Measurements from ENCODE around the gene GPR26. TPM values are rescaled to one million over a fixed set of nuclear protein-coding genes. Genes with fewer than 3 reads are reported as not detected.

GPR26 gene
- total and polyA plus RNA-seq, 2 of the 4 experiments (the other 2 are of a cell fraction) = not detected

- H4K5ac ChIP-seq (ENCODE audit: low read depth, low read length) = no peak overlapping the region
- dilution Hi-C loops (cut with HindIII; ENCODE audit: low sequenced_read_pairs, unreplicated experiment) = no loop called here
- CTCF ChIA-PET = no interaction called here
Measured at GRCh38 chr10:123645016-123645415, 21.1 kb upstream of the GPR26 start.

More at GRCh38 chr10:123645016-123645415, 21.1 kb upstream of the GPR26 start:
- intact Hi-C loops (cut with micrococcal nuclease) (no loop called here), in situ Hi-C loops (cut with MboI; ENCODE audit: low sequenced_read_pairs) (no loop called here)
- no peak overlapping the region for H3K14ac ChIP-seq (replicated peaks; ENCODE audit: low read depth, low read length)
- no peak overlapping the region for H3K18ac ChIP-seq (ENCODE audit: low read depth, low read length)
- no peak overlapping the region for H2AFZ ChIP-seq (replicated peaks; ENCODE audit: low read length, poor library complexity)
- BruUV-seq (replicated peaks) = no TSS peak
- no peak overlapping the region for H3K23ac ChIP-seq (ENCODE audit: low read depth, low read length)
- no peak overlapping the region for H3K4ac ChIP-seq (ENCODE audit: low read depth, low read length)
- peaks cover 32% of the 10 kb centered on the region for H3K9me3 ChIP-seq (ENCODE audit: control insufficient read depth, insufficient read depth, low read length)
- H3K36me3 ChIP-seq (ENCODE audit: control insufficient read depth, insufficient read depth, low read length) = no peaks in the 10 kb centered on the region
- H2BK5ac ChIP-seq (ENCODE audit: low read depth, low read length, poor library complexity, severe bottlenecking) = no peak overlapping the region
- no peaks in the 10 kb centered on the region for H3K4me1 ChIP-seq (ENCODE audit: control insufficient read depth, insufficient read depth, low read length)
- no peak overlapping the region for H3K9ac ChIP-seq (ENCODE audit: low read depth, low read length)
- no peaks in the 10 kb centered on the region for H3K27me3 ChIP-seq (ENCODE audit: control insufficient read depth, insufficient read depth, low read length)
- H3K4me3 ChIP-seq (ENCODE audit: insufficient read depth, low read depth, low read length) = no peak overlapping the region
- no peaks in the 10 kb centered on the region for H3K79me1 ChIP-seq (ENCODE audit: low read depth in 1 of 2, low read length in 2 of 2)
- TF ChIP-seq RFX5 (IDR thresholded peaks at IDR 0.05; ENCODE audit: low read depth, low read length) (no peak), POLR2A (IDR thresholded peaks at IDR 0.05; ENCODE audit: low read depth, low read length) (no peak), SMC3 (IDR thresholded peaks at IDR 0.05; ENCODE audit: low read depth, low read length) (no peak), RCOR1 (IDR thresholded peaks at IDR 0.05; ENCODE audit: insufficient replicate concordance, low read length) (no peak), NFE2L2 (IDR thresholded peaks at IDR 0.05; ENCODE audit: low read depth, low read length) (no peak), ELK1 (IDR thresholded peaks at IDR 0.05; ENCODE audit: borderline replicate concordance, low read depth, low read length) (no peak), CTCF (conservative IDR thresholded peaks at IDR 0.05; ENCODE audit: low read depth, low read length) (no peak), RAD21 (IDR thresholded peaks at IDR 0.05; ENCODE audit: low read length) (no peak), CHD1 (IDR thresholded peaks at IDR 0.05; ENCODE audit: low read depth, low read length) (no peak), CEBPB (IDR thresholded peaks at IDR 0.05; ENCODE audit: low read depth, low read length) (no peak), BHLHE40 (IDR thresholded peaks at IDR 0.05; ENCODE audit: low read depth, low read length) (no peak), MAZ (IDR thresholded peaks at IDR 0.05; ENCODE audit: borderline replicate concordance, low read depth, low read length) (no peak), MXI1 (IDR thresholded peaks at IDR 0.05; ENCODE audit: borderline replicate concordance, low read depth, low read length) (no peak)
- H4K91ac ChIP-seq (ENCODE audit: insufficient read depth, low read depth, low read length) = no peak overlapping the region
- POLR2A ChIA-PET (ENCODE audit: unreplicated experiment) = no interaction called here
- H4K8ac ChIP-seq (ENCODE audit: low read depth in 2 of 2, low read length in 2 of 2) = no peak overlapping the region
- no peak overlapping the region for H2AK9ac ChIP-seq (replicated peaks; ENCODE audit: low read depth, low read length, poor library complexity)
- no peaks in the 10 kb centered on the region for H4K20me1 ChIP-seq (ENCODE audit: insufficient read depth, low read length)
- no peak overlapping the region for H3K4me2 ChIP-seq (ENCODE audit: low read depth, low read length)
- ATAC-seq (ENCODE audit: low read depth) (no peak), DNase-seq (no peak)
- H3K56ac ChIP-seq (ENCODE audit: extremely low read depth, insufficient read depth, low read length) = no peak overlapping the region
- no peak overlapping the region for H2BK15ac ChIP-seq (ENCODE audit: low read depth, low read length)
- no peak overlapping the region for H2BK120ac ChIP-seq (ENCODE audit: low read depth, low read length)
- H2BK20ac ChIP-seq (ENCODE audit: low read depth, low read length) = no peak overlapping the region
- no peak overlapping the region for H2AK5ac ChIP-seq (ENCODE audit: low read depth, low read length)
- WGBS, 2 experiments (ENCODE audit: extremely low coverage in 2 of 2, insufficient read length in 1 of 2) = no CpG with 5 or more reads among the region's 6 CpGs
- H3K9me1 ChIP-seq (ENCODE audit: insufficient read depth, low read length) = no peaks in the 10 kb centered on the region
- H3K27ac ChIP-seq (ENCODE audit: insufficient read depth, low read length) = no peak overlapping the region

Measured in IMR-90 (cell line).